ENCODE measurements around the gene RALGAPB.

DNA sequence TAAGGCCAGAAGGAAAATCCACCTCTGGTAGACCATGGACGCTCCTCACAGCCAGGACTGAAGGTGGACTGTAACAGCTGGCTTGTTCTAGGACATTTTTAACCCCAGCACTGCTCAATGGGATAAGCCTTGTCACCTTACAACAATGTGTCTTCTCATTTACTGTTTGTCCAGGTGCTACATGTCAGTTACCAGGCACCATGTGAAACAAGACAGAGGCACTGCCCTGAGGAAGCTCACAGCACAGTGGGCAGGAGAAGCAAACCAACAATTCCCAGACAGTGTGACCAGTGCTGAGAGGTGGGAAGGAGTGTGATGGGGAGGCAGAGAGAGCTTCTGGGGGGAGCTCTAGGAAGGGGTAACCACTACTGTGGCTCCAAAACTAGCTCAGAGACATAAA, 48.2 kb upstream of the RALGAPB start:
- TF ChIP-seq POLR2AphosphoS5 (IDR thresholded peaks at IDR 0.05) (no peak), POLR2A (IDR thresholded peaks at IDR 0.05) (no peak)

All from breast epithelium (tissue), 3 donors.